Hepatic stellate cell (primary cell): ENCODE results near the gene MGAT2.
A peak's percentile ranks its signal among the peaks of the same experiment; 100 is the strongest.
"Not testable (repeated sequence)": the region's sequence is repeated elsewhere in the genome, so short reads cannot be mapped to it uniquely, and the experiment has no call there.

Source experiments
- DNase-seq: peaks from one replicate; pipeline ENCODE4 v3.0.0; 2011; ENCODE audit warnings: low spot score

The MGAT2 gene

DNA sequence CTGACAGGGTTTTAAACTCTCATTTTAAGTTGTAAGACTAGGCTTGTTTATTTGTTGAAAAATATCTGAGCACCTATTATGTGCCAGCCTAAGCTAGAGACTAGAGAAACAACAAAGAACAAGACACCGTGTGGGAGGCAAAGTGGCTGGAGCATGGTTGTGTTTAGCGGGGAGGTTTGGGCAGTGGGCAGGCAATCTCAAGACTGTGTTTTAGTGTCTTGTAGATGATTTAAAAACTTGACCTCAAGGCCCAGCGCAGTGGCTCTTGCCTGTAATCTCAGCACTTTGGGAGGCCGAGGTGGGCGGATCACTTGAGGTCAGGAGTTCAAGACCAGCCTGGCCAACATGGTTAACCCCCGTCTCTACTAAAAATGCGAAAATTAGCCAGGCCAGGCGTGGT, 7.9 kb upstream of the MGAT2 start:
- no peak for DNase-seq

DNA sequence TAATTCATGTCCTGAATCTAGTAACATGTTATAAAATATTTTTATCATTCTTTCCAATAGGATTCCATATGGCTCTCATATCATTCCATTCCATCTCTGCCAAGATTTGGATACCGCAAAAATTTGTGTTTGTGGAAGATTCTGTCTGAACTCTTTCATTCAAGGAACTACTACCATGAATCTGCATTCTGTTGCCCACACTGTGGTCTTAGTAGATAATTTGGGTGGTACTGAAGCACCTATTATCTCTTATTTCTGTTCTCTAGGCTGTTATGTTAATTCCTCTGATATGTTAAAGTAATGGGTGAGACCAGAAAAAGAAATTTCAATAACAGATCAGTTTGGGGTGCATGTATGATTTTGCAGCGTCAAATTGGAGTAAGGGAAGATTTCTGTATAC, 6.4 kb upstream of the MGAT2 start:
- DNase-seq, result no peak

DNA sequence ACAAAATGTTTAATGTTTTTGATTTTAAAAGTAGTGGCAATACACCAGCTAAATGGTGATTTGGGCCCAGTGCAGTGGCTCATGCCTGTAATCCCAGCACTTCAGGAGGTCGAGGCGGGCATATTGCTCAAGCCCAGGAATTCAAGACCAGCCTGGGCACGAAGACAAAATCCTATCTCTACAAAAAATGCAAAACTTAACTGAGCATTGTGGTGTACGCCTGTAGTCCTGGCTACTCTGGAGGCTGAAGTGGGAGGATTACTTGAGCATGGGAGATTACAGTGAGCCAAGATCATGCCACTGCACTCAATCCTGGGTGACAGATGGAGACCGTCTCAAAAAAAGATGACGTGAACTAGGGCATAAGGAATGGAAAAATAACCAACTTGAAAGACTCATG, 4.8 kb upstream of the MGAT2 start:
- no peak for DNase-seq

DNA sequence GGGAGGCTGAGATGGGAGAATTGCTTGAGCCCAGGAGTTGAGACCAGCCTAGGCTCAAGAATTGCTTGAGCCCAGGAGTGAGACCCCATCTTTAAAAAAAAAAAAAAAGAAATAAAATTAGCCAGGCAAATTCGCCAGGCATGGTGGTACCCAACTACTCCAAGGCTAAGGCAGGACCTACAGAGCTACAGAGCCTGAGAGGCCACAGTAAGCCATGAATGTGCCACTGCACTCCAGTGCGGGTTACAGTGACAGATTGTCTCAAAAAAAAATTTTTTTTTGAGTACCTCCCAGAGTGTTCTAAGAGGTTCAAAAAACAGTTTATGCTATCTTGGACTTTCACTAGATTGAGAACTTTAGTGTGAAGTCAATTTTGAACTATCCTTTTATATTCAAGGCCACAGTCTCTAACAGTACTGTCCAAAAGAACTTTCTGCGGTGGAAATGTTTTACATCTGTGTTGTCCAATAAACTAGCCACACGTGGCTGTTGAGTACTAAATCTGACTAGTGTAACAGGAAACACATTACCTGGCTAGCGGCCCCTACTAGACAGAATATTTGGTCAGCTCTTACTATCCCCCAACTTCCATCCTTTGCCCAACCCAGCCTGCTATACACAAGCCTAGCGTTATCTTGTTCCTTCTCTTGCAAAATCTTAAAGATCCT, 2.6 kb upstream of the MGAT2 start:
- no peak for DNase-seq

DNA sequence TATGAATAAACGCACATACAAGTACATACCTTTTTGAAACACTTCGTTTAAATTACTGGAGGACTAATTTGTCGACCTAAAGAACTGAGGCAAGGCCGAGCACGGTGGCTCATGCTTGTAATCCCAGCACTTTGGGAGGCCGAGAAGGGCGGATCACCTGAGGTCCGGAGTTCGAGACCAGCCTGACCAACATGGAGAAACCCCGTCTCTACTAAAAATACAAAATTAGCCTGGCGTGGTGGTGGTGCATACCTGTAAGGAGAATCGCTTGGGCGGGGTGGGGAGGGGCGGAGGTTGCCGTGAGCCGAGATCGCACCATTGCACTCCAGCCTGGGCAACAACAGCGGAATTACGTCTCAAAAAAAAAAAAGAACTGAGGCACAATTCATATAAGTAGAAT, 1.3 kb upstream of the MGAT2 start:
- DNase-seq, result not testable (repeated sequence)

DNA sequence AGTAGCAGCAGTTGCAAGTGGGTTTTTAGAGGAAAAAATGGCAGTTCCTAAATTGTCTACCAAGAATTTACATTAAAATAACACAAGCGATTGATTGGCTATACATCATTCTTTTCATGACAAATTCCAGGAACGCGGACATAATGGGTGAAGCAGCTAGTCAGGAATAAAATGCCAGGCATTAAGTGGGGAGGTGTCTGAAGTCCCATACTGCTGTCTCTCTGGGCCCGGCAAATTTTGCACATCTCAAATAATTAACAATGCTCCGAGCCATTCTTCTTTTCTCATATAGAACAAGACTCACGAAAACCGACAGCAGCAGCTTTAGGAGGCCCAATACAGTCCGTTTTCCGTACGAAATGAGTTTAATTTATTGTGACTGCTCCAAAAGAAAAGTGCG, 869 bp upstream of the MGAT2 start:
- DNase-seq, result no peak

DNA sequence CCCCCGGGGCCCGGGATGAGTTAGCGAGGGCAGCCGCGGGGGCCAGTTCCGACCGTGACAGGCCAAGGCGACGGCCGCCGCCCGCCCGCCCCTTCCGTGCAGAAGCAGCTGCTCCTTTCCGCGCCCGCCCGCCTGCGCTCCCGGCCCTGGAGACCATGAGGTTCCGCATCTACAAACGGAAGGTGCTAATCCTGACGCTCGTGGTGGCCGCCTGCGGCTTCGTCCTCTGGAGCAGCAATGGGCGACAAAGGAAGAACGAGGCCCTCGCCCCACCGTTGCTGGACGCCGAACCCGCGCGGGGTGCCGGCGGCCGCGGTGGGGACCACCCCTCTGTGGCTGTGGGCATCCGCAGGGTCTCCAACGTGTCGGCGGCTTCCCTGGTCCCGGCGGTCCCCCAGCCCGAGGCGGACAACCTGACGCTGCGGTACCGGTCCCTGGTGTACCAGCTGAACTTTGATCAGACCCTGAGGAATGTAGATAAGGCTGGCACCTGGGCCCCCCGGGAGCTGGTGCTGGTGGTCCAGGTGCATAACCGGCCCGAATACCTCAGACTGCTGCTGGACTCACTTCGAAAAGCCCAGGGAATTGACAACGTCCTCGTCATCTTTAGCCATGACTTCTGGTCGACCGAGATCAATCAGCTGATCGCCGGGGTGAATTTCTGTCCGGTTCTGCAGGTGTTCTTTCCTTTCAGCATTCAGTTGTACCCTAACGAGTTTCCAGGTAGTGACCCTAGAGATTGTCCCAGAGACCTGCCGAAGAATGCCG, 699 bp downstream of the MGAT2 start:
- no peak for DNase-seq

DNA sequence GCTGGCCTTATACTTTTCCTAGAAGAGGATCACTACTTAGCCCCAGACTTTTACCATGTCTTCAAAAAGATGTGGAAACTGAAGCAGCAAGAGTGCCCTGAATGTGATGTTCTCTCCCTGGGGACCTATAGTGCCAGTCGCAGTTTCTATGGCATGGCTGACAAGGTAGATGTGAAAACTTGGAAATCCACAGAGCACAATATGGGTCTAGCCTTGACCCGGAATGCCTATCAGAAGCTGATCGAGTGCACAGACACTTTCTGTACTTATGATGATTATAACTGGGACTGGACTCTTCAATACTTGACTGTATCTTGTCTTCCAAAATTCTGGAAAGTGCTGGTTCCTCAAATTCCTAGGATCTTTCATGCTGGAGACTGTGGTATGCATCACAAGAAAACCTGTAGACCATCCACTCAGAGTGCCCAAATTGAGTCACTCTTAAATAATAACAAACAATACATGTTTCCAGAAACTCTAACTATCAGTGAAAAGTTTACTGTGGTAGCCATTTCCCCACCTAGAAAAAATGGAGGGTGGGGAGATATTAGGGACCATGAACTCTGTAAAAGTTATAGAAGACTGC, 1.5 kb downstream of the MGAT2 start:
- no peak for DNase-seq

DNA sequence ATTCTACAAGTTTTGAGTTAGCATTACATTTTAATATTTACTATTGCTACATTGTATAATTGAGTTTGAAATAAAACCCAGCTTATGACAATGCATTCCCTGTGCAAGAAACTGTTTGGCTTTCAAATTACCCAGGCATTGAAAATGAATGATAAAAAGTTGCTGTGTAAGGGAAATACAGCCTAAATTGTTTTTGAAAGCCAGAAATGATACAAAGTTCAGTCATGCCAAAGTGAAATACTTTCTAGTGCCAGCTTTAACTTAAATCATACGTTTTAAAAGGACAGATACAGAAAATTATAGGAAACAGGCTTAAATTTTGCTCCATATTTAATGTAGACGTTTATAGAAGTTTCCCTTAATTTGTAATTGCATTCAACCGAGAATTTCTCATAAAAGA, 2.8 kb downstream of the MGAT2 start:
- no peak for DNase-seq

DNA sequence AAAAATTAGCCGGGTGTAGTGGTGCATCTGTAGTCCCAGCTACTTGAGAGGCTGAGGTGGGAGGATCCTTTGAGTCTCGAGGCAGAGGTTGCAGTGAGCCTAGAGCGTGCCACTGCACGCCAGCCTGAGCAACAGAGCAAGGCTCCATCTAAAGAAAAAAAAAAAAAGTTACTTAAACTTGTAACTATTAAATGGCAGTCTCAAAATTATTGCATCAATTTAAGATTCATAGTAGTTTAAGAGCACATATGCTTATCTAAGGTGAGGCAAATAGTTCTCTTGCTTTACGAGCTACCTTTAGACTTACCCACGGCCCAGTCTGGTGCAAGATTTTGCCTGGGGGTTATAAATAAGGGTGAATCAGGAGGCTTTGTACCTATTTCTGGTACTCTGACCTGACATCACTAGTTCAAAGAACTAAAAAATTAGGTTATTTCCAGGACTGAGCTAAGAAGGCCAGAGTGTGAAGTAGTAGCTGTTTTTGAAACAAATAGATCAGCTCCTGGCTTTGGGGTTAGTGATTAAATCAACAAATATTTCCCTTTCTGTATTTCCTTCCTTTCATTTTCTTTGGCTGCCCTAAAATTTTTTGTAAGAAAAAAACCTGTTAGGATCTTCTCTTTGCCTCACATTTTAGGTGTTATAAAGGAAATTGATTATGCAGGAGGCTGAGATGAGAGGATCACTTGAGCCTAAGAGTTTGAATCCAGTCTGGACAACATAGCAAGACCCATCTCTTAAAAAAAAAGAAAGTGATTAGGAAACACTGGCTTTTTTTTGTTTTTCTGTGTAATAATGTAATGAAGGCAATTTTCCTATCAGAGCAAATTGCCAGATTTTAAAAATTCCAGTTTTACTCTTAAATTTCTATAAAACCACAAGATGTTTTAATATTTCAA, 3.6 kb downstream of the MGAT2 start:
- no peak for DNase-seq

DNA sequence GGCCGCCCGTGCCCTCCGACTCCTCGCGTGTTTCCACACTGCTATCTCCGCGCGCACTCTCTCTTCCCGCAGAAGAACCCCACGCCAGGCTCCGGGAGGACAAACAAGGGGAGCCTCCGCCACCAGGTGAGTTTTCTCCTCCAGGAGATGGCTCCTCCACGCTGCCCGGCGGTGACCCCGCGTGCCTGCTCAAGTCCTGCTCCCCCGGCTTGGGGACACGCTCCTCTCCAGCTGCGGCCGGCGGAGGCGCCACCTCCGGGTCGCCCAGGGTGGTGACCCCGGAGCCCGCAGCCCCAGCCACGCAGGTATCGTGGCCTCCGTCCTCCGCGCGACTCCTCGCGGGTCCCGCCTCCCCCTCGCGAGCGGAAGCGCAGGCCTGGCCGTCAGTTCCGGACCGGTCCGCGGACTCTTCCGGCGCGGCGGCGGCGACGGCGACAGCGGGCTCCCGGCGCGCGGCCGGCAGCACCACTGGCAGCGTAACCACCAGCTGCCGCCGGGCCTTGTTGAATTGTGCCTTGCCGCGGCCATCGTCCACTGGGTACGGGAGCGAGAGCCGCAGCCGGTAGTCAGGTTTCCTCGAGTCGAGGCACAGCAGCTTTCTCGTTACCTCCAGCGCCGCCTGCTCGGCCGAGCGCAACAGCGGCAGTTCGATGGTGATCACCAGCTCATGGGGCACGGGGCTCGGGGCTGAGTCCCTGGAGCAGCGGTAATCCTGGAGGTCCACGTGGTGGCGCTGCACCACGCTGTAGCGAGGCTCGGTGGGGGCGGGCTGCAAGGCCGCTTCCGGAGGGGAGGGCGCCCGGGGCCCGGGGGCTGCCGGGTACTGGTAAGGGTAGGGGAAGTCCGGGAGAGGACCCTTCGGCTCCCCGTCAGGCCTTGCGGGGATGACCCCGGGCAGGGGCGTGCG, 13.3 kb downstream of the MGAT2 start:
- peak; percentile 89 for DNase-seq

DNA sequence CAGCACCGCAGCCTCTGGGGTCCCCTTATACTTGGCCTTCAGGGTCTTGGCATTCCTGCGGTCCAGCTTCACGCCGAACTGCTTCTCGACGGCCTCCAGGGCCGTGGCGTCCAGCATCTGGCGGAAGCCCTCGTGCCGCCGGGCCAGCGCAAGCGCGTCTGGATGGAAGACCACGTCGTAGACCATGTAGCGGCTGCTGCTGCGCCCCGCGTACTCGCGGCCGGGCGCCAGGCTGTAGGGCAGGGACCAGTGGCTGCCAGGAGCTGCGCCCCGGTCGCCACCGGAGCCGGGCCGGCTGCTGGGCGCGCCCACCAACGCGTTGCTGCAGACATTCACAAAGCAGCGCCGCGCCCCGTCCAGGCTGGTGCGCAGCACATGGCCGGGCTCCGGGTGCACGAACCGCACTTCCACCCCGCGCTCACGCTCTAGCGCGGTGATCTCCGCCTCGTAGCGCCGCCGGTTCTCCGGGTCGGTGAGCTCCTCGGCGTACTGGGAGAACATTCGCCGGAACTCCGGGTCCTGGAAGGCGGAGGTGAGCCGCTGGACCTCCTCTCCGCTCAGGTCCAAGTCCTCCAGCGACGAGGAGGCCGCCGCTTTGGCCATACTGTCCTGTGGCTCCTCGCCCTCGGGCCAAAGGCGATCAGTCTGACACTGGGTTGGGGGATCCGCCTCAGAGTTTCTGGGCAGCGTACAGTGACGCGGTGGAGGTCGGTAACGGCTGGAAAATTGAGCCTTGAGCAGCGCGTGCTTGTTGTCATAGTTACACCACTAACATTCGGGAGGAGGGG, 14.1 kb downstream of the MGAT2 start, which contains the start of gene DNAAF2:
TSS of gene DNAAF2 (minus strand) at position 698 of the 788 bp plus-strand sequence. CDS start at position 603, 95 bp downstream.
- DNase-seq, result peak; percentile 78

DNA sequence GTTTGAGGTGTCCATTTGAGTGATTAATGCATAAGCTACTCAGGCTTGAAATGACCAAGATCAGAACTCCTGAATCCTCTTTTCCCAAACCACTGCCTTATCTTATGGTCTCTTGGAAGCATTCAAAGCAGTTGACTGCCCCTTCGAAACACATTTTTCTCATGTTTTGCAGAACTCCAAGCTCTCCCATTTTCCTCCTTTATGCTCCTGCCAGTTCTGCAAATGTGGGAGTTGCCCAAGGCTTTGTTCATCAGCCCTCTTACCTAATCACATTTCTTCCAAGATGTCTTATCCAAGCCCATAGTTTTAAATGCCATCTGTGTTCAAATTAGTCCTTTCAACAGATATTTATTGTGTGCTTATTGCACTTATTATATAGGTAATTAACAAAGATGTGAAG, 16.3 kb downstream of the MGAT2 start:
- DNase-seq, result no peak

DNA sequence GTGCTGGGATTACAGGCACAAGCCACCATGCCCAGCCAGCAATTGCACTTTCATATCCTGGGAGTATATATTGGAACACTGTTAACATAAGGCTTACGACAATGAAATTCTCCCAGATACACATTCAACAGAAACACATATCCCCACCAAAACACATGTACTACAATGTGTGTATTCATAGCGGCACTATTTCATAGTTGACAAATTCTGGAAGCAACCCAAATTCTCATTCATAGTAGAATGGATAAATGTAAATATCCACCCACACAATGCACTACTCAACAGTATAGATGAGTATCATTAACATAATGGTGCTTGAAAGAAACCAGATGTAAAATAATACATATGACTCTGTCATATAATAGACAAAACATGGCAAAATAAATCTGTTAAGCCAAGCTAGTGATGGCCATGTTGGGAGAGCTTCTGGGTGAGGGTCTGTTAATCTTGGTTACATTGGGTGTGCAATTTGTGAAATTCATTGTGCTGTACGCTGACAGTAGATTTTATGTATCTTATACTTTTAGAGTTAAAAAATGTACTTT, 17.0 kb downstream of the MGAT2 start:
- no peak for DNase-seq

DNA sequence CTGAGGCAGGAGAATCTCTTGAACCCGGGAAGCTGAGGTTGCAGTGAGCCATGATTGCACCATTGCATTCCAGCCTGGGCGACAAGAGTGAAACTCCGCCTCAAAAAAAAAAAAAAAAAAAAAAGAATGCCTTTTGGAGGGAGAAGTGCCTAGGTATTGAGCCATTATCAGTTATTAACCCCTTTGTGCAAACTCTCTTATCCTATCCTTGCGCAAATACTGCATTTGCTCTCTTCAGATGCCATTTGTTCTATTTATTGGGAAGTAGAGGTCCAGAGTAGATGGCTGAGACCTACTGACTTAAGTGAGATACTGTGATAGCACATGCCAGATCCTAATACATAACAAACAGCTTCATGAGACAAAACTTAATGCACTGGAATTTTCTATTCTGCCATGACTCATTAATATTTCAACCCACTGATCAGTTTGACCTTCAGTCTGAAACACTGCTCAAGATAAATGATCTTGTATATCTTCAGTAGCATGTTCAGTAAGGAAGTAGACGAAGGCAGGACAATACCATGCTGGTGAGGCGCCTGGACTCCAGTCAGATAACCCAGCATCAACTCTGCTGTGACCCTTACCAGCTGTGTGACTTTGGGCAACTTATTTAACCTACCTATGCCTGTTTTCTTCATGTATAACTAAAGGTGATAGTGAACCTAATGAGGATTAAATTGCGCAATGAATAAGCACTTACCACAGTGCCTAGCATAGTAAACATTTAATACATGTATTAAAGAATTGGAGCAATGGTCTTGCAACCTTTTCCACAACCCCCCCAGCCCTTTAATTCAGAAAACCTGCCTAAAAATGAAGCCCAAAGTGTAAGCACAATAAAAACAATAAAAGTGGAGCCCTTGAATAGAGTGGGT, 20.2 kb downstream of the MGAT2 start:
- no peak for DNase-seq

DNA sequence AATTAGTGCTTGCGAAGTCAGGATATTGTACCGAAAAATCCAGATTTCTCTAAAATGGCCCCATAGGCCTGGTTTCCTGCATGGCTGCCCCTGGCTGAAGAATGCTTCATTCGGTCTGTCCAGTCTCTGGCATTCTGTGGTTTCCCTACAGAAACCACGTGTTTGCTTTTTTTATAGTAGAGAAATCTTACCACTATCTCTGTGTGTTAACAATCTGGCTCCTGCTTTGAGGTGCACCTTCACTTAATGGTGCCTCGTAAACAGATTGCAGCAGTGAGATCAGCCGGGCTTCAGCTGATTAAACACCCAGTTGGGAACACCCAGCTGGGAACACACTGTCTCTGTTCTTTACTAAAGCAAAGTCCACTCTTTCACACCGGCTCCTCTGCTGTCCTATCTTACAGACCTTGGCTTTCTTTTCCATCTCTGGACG, 21.1 kb downstream of the MGAT2 start:
- DNase-seq, result no peak

DNA sequence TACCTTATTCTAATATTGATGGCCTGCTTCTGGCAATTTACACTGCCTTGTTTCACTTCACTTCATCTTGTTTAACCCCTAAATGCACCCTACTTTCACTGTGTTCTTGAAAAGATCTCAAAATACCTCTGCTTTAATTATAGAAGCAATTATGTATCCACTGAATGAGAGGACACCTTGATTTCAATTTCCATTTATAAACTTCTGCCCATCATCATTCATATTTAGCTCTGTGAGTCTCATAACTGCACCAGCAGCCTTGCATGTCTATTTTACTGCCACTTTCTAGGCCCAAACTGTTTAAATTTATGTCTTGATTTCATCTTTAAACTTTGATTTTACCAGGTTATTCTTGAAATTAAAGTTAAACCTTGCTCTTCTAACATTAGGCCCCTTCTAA, 21.6 kb downstream of the MGAT2 start:
- no peak for DNase-seq

DNA sequence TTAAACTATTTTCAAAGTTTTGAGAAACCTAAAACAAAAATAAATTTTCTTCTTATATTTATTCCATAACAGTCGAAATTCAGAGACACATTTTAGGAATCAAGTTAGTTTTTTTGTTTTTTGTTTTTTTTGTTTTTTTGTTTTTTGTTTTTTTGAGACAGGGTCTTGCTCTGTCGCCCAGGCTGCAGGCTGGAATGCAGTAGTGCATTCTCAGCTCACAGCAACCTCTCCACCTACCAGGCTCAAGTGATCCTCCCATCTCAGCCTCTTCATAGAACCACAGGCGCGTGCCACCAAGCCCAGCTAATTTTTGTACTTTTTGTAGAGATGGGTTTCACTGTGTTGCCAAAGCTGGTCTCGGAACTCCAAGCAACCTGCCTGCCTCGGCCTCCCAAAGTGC, 32.9 kb downstream of the MGAT2 start:
- no peak for DNase-seq

DNA sequence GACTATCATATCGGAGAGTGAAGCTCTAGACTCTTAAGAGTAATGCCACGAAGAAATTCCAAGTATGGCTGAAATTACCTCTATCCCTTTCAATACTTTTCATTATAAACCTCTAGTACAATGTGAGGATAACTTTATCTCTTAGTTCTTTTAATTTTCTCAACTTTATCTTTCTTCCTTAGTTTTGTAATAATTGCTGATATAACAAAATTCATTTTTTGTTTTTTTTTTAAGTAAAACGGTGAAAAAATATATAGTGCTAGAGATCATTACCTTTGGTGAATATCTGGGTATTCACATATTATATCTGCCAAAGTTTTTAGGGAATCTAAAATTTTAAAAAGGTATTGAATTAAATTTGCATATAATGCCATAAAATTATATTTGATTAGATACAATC, 33.9 kb downstream of the MGAT2 start:
- DNase-seq, result no peak
